Suprapubic skin (tissue), 4 donors: ENCODE results near the gene SAMD10. TPM values are rescaled to one million over a fixed set of nuclear protein-coding genes. Genes with fewer than 3 reads are reported as not detected.

Source experiments
- DNase-seq, 2 donors: peaks; one replicate each; pipeline ENCODE4 v3.0.0-alpha.2; 2019; ENCODE audit warnings: low spot score in 2 of 2
- H3K27ac ChIP-seq: fragments of 200-600 bp; sonication (generic); one replicate; pipeline ENCODE4 v1.5.1; 2019
- H3K27me3 ChIP-seq: fragments of 200-600 bp; sonication (generic); one replicate; pipeline ENCODE4 v1.5.1; 2019
- H3K36me3 ChIP-seq: fragments of 200-600 bp; sonication (generic); one replicate; pipeline ENCODE4 v1.5.1; 2019
- H3K4me1 ChIP-seq: fragments of 200-600 bp; sonication (generic); one replicate; pipeline ENCODE4 v1.5.1; 2019
- H3K4me3 ChIP-seq: fragments of 200-600 bp; sonication (generic); one replicate; pipeline ENCODE4 v1.5.1; 2019; ENCODE audit warnings: mild to moderate bottlenecking
- H3K9me3 ChIP-seq: fragments of 200-600 bp; sonication (generic); one replicate; pipeline ENCODE4 v1.5.1; 2019
- EP300 ChIP-seq: sonication (generic); formaldehyde crosslinking; IDR thresholded peaks from one replicate; pipeline ENCODE4 v1.6.1; 2017; ENCODE audit warnings: antibody characterized with exemption
- POLR2A ChIP-seq, 2 donors: fragments of 450-650 bp; IDR thresholded peaks; one replicate each; pipeline ENCODE4 v1.6.1; 2017; ENCODE audit warnings: antibody characterized with exemption in 2 of 2, mild to moderate bottlenecking in 2 of 2, moderate library complexity in 2 of 2
- POLR2AphosphoS5 ChIP-seq, 3 donors: sonication (generic); formaldehyde crosslinking; IDR thresholded peaks; one replicate each; pipeline ENCODE4 v1.6.1; 2017; ENCODE audit warnings: antibody characterized with exemption in 3 of 3
- WGBS: methylation state at CpG from one replicate; pipeline ENCODE4 v1.1.5; 2018; 5-methylcytosine and 5-hydroxymethylcytosine counted together
- total RNA-seq, 4 donors: library from RNA; depleted of rRNA; stranded (reverse); fragments of >200 nt; gene quantifications; one replicate each; pipeline ENCODE4 v1.1.0, GENCODE V29; 2016
- TF ChIP-seq, protein P1 (sequence below), 2 donors: fragments of 200-600 bp in 1 of 2; fragments of 450-650 bp in 1 of 2; sonication (generic) in 1 of 2; IDR thresholded peaks; one replicate each; pipeline ENCODE4 v1.5.1; 2016 to 2019; ENCODE audit warnings: antibody characterized with exemption in 2 of 2, mild to moderate bottlenecking in 1 of 2, moderate library complexity in 1 of 2

The SAMD10 gene
- total RNA-seq, 4 donors from 2014 or later: 7.2 to 15.8 (median 9.6) TPM

GRCh38 chr20:63947638-63948456, 31.6 kb downstream of the SAMD10 start:
- TF ChIP-seq POLR2A (IDR thresholded peaks at IDR 0.05) (no peak), EP300 (no peak), POLR2AphosphoS5 (IDR thresholded peaks at IDR 0.05) (no peak)
- TF ChIP-seq, protein P1, sequence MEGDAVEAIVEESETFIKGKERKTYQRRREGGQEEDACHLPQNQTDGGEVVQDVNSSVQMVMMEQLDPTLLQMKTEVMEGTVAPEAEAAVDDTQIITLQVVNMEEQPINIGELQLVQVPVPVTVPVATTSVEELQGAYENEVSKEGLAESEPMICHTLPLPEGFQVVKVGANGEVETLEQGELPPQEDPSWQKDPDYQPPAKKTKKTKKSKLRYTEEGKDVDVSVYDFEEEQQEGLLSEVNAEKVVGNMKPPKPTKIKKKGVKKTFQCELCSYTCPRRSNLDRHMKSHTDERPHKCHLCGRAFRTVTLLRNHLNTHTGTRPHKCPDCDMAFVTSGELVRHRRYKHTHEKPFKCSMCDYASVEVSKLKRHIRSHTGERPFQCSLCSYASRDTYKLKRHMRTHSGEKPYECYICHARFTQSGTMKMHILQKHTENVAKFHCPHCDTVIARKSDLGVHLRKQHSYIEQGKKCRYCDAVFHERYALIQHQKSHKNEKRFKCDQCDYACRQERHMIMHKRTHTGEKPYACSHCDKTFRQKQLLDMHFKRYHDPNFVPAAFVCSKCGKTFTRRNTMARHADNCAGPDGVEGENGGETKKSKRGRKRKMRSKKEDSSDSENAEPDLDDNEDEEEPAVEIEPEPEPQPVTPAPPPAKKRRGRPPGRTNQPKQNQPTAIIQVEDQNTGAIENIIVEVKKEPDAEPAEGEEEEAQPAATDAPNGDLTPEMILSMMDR (IDR thresholded peaks at IDR 0.05): no peak
- no peaks in the 10 kb centered on the region for H3K27me3 ChIP-seq
- H3K27ac ChIP-seq: peak overlapping the region; percentile 29
- peaks cover 67% of the 10 kb centered on the region for H3K4me1 ChIP-seq
- H3K36me3 ChIP-seq: peaks cover 37% of the 10 kb centered on the region
- DNase-seq: no peak
- H3K9me3 ChIP-seq: no peaks in the 10 kb centered on the region
- 12% methylated on average over 16 of the region's 27 CpGs for WGBS
- peak overlapping the region; percentile 32 for H3K4me3 ChIP-seq

DNA sequence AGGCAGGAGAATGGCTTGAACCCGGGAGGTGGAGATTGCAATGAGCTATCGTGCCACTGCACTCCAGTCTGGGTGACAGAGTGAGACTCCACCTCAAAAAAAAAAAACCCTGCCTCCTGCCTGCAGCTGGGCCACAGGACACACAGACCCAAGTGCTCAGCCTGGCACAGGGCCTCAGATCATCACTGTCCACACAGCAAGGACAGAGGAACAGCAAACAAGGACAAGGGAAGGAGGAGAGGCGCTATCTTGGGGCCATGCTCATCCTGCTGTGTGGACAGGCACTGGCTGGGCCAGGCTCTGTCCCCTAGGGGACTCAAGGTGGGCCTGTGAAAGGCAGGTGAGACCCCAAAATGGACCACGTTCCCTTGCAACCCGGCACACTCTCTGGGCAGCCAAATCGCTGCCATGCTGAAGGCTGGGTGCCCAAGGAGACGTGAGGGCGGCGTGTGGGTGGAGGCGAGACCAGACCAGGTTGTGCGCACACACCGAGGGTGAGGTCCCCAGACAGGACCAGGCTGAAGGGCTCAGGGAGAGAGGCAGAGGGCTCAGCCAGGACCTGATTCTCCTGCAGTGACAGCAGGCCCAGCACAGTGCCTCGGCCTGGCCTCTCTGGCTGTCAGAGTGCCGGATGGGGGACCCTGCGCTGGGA, 32.3 kb downstream of the SAMD10 start:
- Histone ChIP-seq H3K27ac (no peak overlapping the region), H3K4me3 (no peak overlapping the region), H3K9me3 (no peaks in the 10 kb centered on the region), H3K4me1 (peaks cover 67% of the 10 kb centered on the region), H3K36me3 (peaks cover 39% of the 10 kb centered on the region), H3K27me3 (no peaks in the 10 kb centered on the region)
- no peak for DNase-seq
- no peak for TF ChIP-seq POLR2AphosphoS5 (IDR thresholded peaks at IDR 0.05)
- TF ChIP-seq, protein P1 (IDR thresholded peaks at IDR 0.05): no peak
- TF ChIP-seq EP300: no peak
- no peak for TF ChIP-seq POLR2A (IDR thresholded peaks at IDR 0.05)
- WGBS: 77% methylated on average over 2 of the region's 15 CpGs

GRCh38 chr20:63945921-63946920, 33.2 kb downstream of the SAMD10 start:
- Histone ChIP-seq H3K27me3 (no peaks in the 10 kb centered on the region), H3K4me1 (peaks cover 63% of the 10 kb centered on the region), H3K4me3 (no peak overlapping the region), H3K9me3 (no peaks in the 10 kb centered on the region), H3K36me3 (peaks cover 39% of the 10 kb centered on the region), H3K27ac (no peak overlapping the region)
- WGBS: 92% methylated on average over 16 of the region's 39 CpGs
- TF ChIP-seq POLR2A (IDR thresholded peaks at IDR 0.05) (no peak), POLR2AphosphoS5 (IDR thresholded peaks at IDR 0.05) (no peak), EP300 (no peak)
- TF ChIP-seq, protein P1 (IDR thresholded peaks at IDR 0.05): no peak
- no peak for DNase-seq

- H3K27me3 ChIP-seq: no peaks in the 10 kb centered on the region
- no peaks in the 10 kb centered on the region for H3K9me3 ChIP-seq
- DNase-seq: no peak
- no peak overlapping the region for H3K27ac ChIP-seq
- peaks cover 55% of the 10 kb centered on the region for H3K4me1 ChIP-seq
- TF ChIP-seq EP300: no peak
- no peak for TF ChIP-seq POLR2A (IDR thresholded peaks at IDR 0.05)
- TF ChIP-seq, protein P1 (IDR thresholded peaks at IDR 0.05): no peak
- TF ChIP-seq POLR2AphosphoS5 (IDR thresholded peaks at IDR 0.05): no peak
- H3K36me3 ChIP-seq: peaks cover 50% of the 10 kb centered on the region
- WGBS: 97% methylated on average over 3 of the region's 17 CpGs
- H3K4me3 ChIP-seq: no peak overlapping the region
Measured at GRCh38 chr20:63945031-63945658, 34.3 kb downstream of the SAMD10 start.
